ENCODE data around the gene DPCD.

DPCD gene

GRCh38 chr10:101643546-101643945 lies 55.4 kb downstream of the DPCD start:
- CTCF ChIA-PET = no interaction called here
- POLR2A ChIA-PET (ENCODE audit: low non-redundant PET) = no interaction called here
- no peak overlapping the region for H3K27ac ChIP-seq
- TF ChIP-seq, protein P1, sequence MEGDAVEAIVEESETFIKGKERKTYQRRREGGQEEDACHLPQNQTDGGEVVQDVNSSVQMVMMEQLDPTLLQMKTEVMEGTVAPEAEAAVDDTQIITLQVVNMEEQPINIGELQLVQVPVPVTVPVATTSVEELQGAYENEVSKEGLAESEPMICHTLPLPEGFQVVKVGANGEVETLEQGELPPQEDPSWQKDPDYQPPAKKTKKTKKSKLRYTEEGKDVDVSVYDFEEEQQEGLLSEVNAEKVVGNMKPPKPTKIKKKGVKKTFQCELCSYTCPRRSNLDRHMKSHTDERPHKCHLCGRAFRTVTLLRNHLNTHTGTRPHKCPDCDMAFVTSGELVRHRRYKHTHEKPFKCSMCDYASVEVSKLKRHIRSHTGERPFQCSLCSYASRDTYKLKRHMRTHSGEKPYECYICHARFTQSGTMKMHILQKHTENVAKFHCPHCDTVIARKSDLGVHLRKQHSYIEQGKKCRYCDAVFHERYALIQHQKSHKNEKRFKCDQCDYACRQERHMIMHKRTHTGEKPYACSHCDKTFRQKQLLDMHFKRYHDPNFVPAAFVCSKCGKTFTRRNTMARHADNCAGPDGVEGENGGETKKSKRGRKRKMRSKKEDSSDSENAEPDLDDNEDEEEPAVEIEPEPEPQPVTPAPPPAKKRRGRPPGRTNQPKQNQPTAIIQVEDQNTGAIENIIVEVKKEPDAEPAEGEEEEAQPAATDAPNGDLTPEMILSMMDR (conservative IDR thresholded peaks at IDR 0.05; ENCODE audit: low read depth) = no peak
- no peak for DNase-seq (ENCODE audit: low spot score)

GRCh38 chr10:101644002-101644401 lies 55.9 kb downstream of the DPCD start:
- no peak for DNase-seq (ENCODE audit: low spot score)
- CTCF ChIA-PET = no interaction called here
- TF ChIP-seq, protein P1 (conservative IDR thresholded peaks at IDR 0.05; ENCODE audit: low read depth) = no peak
- POLR2A ChIA-PET (ENCODE audit: low non-redundant PET) = no interaction called here
- H3K27ac ChIP-seq = no peak overlapping the region

DNA sequence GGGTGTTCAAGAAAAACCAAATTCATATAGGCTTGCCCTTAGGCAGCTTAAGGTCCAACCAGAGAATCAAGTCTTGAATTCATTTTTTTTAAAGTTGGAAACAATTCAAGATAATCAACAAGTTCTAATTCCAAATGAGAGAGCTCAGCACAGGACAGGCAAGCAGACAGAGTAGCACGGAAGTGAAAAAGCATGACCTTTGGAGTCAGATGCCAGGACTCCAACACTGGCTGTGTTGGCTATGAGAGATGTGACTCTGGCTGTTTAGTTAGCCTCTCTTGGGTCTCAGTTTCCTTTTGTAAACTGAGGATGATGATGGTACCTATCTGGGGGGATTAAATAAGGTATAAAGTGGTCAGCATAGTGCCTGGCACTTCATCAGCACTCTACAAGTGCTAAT lies 57.5 kb downstream of the DPCD start:
- ChIA-PET CTCF (no interaction called here), POLR2A (ENCODE audit: low non-redundant PET) (no interaction called here)
- no peak overlapping the region for H3K27ac ChIP-seq
- TF ChIP-seq, protein P1 (conservative IDR thresholded peaks at IDR 0.05; ENCODE audit: low read depth) = no peak
- no peak for DNase-seq (ENCODE audit: low spot score)

DNA sequence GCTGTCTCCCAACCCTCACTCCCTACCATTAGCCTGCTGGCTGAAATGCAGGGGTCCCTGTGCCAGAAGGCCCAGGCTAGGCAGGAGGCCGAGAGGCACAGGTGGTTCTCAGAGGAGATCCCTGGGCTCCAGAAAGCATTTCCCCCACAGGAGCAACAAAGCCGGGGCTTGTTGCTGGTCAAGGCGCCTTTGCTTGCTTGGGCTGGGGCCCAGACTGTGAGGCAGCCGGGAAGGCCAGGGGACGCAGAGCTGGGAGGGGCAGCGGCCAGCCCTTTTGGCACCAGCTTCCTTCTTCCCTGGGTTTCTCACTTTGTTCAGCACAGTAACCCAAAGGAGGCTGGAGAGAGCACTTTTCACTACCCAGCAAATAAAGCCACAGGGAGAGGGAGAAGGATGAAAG lies 58.2 kb downstream of the DPCD start:
- POLR2A ChIA-PET (ENCODE audit: low non-redundant PET) = no interaction called here
- CTCF ChIA-PET = interaction anchor here (0.6 kb wide), 1 partner anchor 22 kb away, joined by 4 read pairs; no protein-coding TSS in a partner anchor
- H3K27ac ChIP-seq = no peak overlapping the region
- no peak for DNase-seq (ENCODE audit: low spot score)
- TF ChIP-seq, protein P1 (conservative IDR thresholded peaks at IDR 0.05; ENCODE audit: low read depth) = no peak

DNA sequence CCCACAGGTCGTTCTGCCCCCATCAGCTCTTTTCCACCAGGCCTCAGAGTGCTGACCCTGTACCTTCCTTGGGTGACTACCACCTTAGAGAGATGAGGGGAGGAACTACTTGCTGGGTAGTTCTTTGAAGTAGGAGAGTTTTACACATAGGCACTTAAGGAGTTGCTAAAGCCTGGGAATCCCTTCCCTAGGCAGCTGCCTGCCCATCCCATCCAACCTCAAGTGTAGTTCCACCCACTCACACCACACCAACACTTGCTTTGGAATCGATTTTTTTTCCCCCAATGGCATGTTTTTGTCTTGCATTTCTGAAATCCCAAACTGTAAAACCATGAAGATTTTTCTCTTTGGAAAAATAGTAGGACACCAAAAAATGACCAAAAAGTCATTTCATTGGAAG lies 59.1 kb downstream of the DPCD start:
- DNase-seq (ENCODE audit: low spot score) = no peak
- ChIA-PET CTCF (interaction anchor here (0.5 to 0.6 kb wide), 3 partner anchors 45 to 906 kb away, joined by 3 to 4 read pairs (median 3); no protein-coding TSS in a partner anchor), POLR2A (ENCODE audit: low non-redundant PET) (no interaction called here)
- H3K27ac ChIP-seq = no peak overlapping the region
- TF ChIP-seq, protein P1 (conservative IDR thresholded peaks at IDR 0.05; ENCODE audit: low read depth) = no peak

DNA sequence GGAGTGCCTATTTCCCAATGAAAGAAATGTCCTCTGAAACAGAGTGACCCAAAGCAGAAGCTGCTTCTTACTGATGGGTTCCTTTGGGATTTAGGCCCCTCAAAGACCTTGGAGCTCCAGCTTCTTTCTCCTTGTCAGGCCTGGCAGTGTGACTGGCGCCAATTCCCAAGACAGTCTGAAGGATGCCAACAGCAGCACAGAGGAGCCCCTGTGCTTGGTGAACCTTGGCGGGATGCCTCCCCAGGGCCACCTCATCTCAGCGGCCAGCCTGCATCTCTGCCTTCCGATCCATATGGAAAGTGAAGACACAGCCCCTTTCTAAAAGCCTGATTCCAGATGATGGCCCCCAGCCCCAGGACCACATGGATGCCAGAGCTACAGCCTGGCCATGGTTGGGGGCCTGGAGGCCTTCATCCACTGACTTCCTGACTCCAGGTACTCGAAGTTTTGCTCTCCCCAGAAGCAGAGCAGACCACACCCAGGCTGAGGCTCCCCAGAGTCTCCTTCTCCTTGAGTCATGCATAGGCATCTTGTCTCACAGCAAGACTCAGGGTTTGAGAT lies 61.5 kb downstream of the DPCD start:
- DNase-seq (ENCODE audit: low spot score) = no peak
- POLR2A ChIA-PET (ENCODE audit: low non-redundant PET) = no interaction called here
- CTCF ChIA-PET = no interaction called here
- TF ChIP-seq, protein P1 (conservative IDR thresholded peaks at IDR 0.05; ENCODE audit: low read depth) = no peak
- H3K27ac ChIP-seq = no peak overlapping the region

Data from RWPE1 (cell line).